HL-60 (cell line): ENCODE data around the gene WWOX.

Experiments
- DNase-seq, 2 experiments: peaks; one replicate each; pipeline ENCODE4 v3.0.0-alpha.2; 2010 to 2020; ENCODE audit warnings: low read depth in 1 of 2, low spot score in 1 of 2
- H3K27ac ChIP-seq: fragments of 250-450 bp; sonication (Bioruptor Pico); replicated peaks from 2 replicates; pipeline ENCODE4 v1.5.1; 2020; ENCODE audit warnings: mild to moderate bottlenecking, moderate library complexity
- H3K27me3 ChIP-seq: fragments of 250-450 bp; sonication (Bioruptor Pico); 2 replicates; pipeline ENCODE4 v1.5.1; 2021; ENCODE audit warnings: mild to moderate bottlenecking, moderate library complexity; ENCODE audit not compliant: insufficient read depth, poor library complexity, severe bottlenecking
- H3K4me3 ChIP-seq: replicated peaks from 2 replicates; pipeline ENCODE4 v1.5.1; 2011; ENCODE audit warnings: mild to moderate bottlenecking, control low read depth, low read length; ENCODE audit not compliant: insufficient read depth
- GABPA ChIP-seq: IDR thresholded peaks from 2 replicates; pipeline ENCODE4 v1.6.1; 2012; ENCODE audit warnings: low read depth
- POLR2AphosphoS5 ChIP-seq: IDR thresholded peaks from 2 replicates; pipeline ENCODE4 v1.6.1; 2012; ENCODE audit warnings: low read depth
- SPI1 ChIP-seq: IDR thresholded peaks from 2 replicates; pipeline ENCODE4 v1.6.1; 2012; ENCODE audit warnings: low read depth, mild to moderate bottlenecking, borderline replicate concordance
- TF ChIP-seq, protein P1 (sequence below): IDR thresholded peaks from 2 replicates; pipeline ENCODE4 v1.6.1; 2012; ENCODE audit warnings: low read depth; ENCODE audit not compliant: insufficient replicate concordance
- TF ChIP-seq, protein P2 (sequence below): IDR thresholded peaks from one replicate; pipeline ENCODE4 v1.5.1; 2011; ENCODE audit warnings: low read length, control low read depth, inconsistent platforms; ENCODE audit not compliant: insufficient read depth

The WWOX gene

DNA sequence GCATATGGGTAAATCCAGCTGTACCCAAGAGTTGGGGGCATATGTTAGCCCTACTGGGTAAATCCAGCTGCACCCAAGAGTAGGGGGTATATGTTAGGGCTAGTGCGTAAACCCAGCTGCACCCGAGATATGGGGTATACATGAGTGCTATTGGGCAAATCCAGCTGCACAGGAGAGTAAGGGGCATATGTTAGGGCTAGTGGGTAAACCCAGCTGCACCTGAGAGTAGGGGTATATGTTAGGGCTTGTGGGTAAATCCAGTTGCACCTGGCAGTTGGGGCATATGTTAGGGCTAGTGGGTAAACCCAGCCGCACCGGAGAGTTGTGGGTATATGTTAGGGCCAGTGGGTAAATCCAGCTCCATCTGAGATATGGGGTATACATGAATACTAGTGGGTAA is 80.9 kb downstream of the WWOX start:
- no peak overlapping the region for H3K27ac ChIP-seq
- DNase-seq = no peak
- H3K4me3 ChIP-seq = no peak overlapping the region
- no peaks in the 10 kb centered on the region for H3K27me3 ChIP-seq
- TF ChIP-seq, protein P1, sequence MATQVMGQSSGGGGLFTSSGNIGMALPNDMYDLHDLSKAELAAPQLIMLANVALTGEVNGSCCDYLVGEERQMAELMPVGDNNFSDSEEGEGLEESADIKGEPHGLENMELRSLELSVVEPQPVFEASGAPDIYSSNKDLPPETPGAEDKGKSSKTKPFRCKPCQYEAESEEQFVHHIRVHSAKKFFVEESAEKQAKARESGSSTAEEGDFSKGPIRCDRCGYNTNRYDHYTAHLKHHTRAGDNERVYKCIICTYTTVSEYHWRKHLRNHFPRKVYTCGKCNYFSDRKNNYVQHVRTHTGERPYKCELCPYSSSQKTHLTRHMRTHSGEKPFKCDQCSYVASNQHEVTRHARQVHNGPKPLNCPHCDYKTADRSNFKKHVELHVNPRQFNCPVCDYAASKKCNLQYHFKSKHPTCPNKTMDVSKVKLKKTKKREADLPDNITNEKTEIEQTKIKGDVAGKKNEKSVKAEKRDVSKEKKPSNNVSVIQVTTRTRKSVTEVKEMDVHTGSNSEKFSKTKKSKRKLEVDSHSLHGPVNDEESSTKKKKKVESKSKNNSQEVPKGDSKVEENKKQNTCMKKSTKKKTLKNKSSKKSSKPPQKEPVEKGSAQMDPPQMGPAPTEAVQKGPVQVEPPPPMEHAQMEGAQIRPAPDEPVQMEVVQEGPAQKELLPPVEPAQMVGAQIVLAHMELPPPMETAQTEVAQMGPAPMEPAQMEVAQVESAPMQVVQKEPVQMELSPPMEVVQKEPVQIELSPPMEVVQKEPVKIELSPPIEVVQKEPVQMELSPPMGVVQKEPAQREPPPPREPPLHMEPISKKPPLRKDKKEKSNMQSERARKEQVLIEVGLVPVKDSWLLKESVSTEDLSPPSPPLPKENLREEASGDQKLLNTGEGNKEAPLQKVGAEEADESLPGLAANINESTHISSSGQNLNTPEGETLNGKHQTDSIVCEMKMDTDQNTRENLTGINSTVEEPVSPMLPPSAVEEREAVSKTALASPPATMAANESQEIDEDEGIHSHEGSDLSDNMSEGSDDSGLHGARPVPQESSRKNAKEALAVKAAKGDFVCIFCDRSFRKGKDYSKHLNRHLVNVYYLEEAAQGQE = no peak
- TF ChIP-seq GABPA = no peak
- no peak for TF ChIP-seq SPI1
- TF ChIP-seq, protein P2, sequence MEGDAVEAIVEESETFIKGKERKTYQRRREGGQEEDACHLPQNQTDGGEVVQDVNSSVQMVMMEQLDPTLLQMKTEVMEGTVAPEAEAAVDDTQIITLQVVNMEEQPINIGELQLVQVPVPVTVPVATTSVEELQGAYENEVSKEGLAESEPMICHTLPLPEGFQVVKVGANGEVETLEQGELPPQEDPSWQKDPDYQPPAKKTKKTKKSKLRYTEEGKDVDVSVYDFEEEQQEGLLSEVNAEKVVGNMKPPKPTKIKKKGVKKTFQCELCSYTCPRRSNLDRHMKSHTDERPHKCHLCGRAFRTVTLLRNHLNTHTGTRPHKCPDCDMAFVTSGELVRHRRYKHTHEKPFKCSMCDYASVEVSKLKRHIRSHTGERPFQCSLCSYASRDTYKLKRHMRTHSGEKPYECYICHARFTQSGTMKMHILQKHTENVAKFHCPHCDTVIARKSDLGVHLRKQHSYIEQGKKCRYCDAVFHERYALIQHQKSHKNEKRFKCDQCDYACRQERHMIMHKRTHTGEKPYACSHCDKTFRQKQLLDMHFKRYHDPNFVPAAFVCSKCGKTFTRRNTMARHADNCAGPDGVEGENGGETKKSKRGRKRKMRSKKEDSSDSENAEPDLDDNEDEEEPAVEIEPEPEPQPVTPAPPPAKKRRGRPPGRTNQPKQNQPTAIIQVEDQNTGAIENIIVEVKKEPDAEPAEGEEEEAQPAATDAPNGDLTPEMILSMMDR = no peak
- TF ChIP-seq POLR2AphosphoS5 = no peak

DNA sequence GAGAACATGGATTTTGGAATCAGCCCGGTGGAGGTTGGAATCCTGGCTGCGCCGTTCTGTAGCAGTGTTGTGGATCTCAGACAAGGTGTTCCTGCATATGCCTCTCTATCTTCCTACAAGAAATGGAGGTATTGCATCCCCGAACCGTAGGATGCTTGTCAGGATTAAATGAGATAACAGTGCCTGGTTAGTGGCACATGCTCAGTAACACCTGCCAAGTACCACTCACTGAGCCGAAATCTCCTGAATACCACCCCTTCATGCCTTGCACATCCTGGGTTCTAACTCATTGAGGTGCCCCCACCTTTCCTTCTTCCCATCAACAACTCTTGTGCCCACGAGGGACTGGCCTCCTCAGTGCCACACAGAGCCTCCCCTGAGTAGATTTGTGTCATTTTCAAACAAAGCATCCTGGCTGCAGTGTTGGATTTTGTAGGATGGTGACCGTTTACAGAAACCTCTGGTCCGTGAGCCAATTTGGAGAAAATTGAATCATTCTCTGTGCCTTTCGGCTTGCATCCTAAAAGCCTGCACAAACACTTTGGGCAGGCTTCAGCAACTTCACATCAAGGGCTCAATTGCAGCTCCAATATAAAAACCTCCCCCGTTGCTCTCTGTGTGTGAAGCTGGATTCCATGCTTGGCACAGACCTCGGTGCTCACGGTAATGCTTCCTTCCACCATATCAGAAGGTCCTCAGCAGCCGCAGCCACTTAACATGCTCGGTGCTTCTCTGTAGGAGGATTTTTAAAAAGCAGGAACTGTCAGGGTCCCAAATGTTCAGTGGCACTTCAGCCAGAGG is 84.2 kb downstream of the WWOX start:
- no peak for TF ChIP-seq GABPA
- TF ChIP-seq, protein P1 = no peak
- TF ChIP-seq, protein P2 = no peak
- no peak for TF ChIP-seq SPI1
- no peak for TF ChIP-seq POLR2AphosphoS5
- Histone ChIP-seq H3K27me3 (no peaks in the 10 kb centered on the region), H3K27ac (no peak overlapping the region), H3K4me3 (no peak overlapping the region)
- DNase-seq = no peak

DNA sequence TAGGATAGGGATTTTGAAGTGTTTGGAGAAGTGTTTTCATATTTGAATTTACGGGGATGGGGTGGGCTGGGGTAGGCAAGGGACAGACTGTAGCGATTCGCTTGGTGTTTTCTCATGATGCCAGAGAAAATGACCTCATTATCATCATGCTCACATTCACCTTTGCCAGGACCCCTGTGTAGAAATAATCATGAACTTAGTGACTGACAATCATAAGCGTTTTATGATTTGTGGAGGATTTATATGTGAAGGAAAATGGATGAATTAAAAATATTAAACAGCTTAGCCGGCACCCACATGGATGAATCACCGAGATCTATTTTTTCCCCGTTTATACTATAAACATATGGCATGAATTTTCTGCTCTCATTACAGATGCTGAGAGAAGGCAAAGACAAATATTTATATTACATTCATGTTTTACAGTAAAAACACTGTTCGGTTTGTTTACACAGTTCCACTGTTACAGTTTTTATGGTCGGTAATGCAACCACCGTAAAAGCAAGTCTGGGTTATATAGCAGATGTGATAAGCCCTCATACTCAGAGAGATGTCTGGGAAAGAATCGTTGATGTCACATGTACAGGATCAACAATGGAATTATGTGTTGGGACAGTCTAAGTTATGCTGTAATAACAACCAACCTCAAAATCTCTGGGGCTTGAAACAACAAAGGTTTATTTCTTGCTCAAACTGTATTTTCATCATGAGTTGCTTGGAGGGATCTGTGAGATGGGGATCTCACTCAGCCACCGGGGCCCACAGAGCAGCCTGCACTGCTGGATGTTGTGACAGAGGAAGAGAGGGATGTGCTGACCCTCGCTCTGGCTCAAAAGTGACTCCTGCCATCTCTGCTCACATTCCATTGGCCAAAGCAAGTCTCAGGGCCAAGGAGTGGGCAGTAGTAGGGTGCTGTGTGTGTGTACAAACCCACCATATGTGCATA is 85.1 kb downstream of the WWOX start:
- Histone ChIP-seq H3K27me3 (no peaks in the 10 kb centered on the region), H3K27ac (no peak overlapping the region), H3K4me3 (no peak overlapping the region)
- DNase-seq = no peak
- no peak for TF ChIP-seq SPI1
- TF ChIP-seq POLR2AphosphoS5 = no peak
- no peak for TF ChIP-seq GABPA
- TF ChIP-seq, protein P2 = no peak
- TF ChIP-seq, protein P1 = no peak
